Measurements from ENCODE around the gene TMEM18. TPM values are rescaled to one million over a fixed set of nuclear protein-coding genes. Genes with fewer than 3 reads are reported as not detected.

Gene TMEM18
- total and polyA plus RNA-seq, 9 of the 15 experiments (the other 6 are each of a cell fraction or from before 2014, with no cell fraction given) = 12.8 to 55.9 (median 21.8) TPM

DNA sequence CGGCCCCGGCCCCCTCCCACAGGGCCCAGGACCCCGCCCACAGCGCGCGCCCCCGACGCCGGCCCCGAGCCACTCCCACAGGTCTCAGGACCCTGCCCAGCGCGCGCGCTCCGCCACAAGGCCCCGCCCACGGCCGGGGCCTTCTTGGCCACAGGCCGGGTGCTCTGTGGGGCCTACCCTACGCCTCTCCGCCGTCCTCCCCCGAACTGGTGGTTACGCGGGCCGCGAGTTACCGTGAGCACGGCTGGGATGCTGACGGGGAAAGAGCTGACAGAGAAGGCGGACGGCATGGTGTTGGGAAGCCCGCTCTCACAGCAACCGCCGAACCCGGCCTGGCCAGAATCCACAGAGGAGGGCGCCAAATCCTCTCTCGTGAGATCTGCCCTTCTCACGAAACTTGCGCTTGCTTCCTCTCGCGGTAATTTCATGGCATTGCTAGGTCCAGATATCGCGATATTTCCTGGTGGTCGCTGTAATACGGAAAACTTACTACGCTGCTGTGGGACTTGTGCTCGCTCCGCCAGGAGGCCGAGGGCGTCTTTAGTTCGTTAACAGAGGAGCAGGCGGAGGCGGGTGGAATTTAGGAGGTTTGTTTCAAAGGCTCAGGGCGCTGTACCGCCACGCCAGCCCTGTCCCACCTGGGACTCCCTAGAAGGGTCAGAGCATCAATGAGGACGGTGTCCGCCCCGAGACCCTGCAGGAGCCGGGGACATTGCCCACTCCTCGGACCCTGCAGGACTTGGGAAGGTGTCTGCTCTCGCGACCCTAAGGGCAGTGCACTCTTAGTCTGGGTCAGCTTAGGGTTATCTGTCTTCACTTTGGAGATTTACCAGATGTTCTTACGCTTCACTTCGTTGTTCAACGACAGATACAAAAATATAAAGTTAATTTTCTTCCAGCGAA is at the start of gene TMEM18 (continued):
- peak; percentile 36; the same call in 1 of the 2 replicates for TF ChIP-seq RFX1 (IDR thresholded peaks at IDR 0.05)
- TF ChIP-seq L3MBTL2 (IDR thresholded peaks at IDR 0.05) = peak; percentile 82
- peak; percentile 71 for TF ChIP-seq ATF7 (IDR thresholded peaks at IDR 0.05)
- TF ChIP-seq C11orf30 (IDR thresholded peaks at IDR 0.05; ENCODE audit: low read depth) = peak; percentile 78
- no peak; the same call in 1 of the 2 replicates for TF ChIP-seq EGR1 (conservative IDR thresholded peaks at IDR 0.05)
- TF ChIP-seq ARID2 (IDR thresholded peaks at IDR 0.05) = no peak
- TF ChIP-seq CREM (IDR thresholded peaks at IDR 0.05; ENCODE audit: low read depth) = 0 out of 2 replicates have a peak, but pooled peaks have one; percentile 54
- TF ChIP-seq RB1 (IDR thresholded peaks at IDR 0.05; ENCODE audit: low read depth) = peak; percentile 97
- peak; percentile 45 for TF ChIP-seq HMGN3 (IDR thresholded peaks at IDR 0.05; ENCODE audit: borderline replicate concordance, extremely low read depth, insufficient read length, low read depth, low read length)
- TF ChIP-seq HDAC1 (IDR thresholded peaks at IDR 0.05) = peak in 1 of 2 experiments; percentile 64; a peak in 1 of 4 replicates
- TF ChIP-seq TAL1 (IDR thresholded peaks at IDR 0.05) = no peak
- TF ChIP-seq MAFF (IDR thresholded peaks at IDR 0.05; ENCODE audit: low read length) = peak; percentile 86
- TF ChIP-seq ZNF311 (CRISPR knock-in tag; IDR thresholded peaks at IDR 0.05) = no peak
- TF ChIP-seq COPS2 (conservative IDR thresholded peaks at IDR 0.05) = no peak
- TF ChIP-seq, protein P1, sequence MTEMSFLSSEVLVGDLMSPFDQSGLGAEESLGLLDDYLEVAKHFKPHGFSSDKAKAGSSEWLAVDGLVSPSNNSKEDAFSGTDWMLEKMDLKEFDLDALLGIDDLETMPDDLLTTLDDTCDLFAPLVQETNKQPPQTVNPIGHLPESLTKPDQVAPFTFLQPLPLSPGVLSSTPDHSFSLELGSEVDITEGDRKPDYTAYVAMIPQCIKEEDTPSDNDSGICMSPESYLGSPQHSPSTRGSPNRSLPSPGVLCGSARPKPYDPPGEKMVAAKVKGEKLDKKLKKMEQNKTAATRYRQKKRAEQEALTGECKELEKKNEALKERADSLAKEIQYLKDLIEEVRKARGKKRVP (CRISPR knock-in tag; IDR thresholded peaks at IDR 0.05) = no peak; the same call in 1 of the 2 replicates
- no peak for TF ChIP-seq ZNF24 (IDR thresholded peaks at IDR 0.05)
- peak; percentile 55 for TF ChIP-seq TEAD4 (IDR thresholded peaks at IDR 0.05; ENCODE audit: low read length)
- TF ChIP-seq TEAD4 (CRISPR knock-in tag; IDR thresholded peaks at IDR 0.05; ENCODE audit: borderline replicate concordance) = 0 out of 2 replicates have a peak, but pooled peaks have one; percentile 34
- TF ChIP-seq TBL1XR1 (IDR thresholded peaks at IDR 0.05; ENCODE audit: low read length in 2 of 2) = 0 out of 4 replicates have a peak, but pooled peaks of 1 of the 2 experiments have one; percentile 12
- TF ChIP-seq ATF1 (CRISPR knock-in tag; IDR thresholded peaks at IDR 0.05) = no peak
- peak; percentile 73 for TF ChIP-seq ATF1 (tag; IDR thresholded peaks at IDR 0.05)
- TF ChIP-seq, protein P2, sequence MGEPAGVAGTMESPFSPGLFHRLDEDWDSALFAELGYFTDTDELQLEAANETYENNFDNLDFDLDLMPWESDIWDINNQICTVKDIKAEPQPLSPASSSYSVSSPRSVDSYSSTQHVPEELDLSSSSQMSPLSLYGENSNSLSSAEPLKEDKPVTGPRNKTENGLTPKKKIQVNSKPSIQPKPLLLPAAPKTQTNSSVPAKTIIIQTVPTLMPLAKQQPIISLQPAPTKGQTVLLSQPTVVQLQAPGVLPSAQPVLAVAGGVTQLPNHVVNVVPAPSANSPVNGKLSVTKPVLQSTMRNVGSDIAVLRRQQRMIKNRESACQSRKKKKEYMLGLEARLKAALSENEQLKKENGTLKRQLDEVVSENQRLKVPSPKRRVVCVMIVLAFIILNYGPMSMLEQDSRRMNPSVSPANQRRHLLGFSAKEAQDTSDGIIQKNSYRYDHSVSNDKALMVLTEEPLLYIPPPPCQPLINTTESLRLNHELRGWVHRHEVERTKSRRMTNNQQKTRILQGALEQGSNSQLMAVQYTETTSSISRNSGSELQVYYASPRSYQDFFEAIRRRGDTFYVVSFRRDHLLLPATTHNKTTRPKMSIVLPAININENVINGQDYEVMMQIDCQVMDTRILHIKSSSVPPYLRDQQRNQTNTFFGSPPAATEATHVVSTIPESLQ (CRISPR knock-in tag; IDR thresholded peaks at IDR 0.05) = 0 out of 2 replicates have a peak, but pooled peaks have one; percentile 20
- no peak for TF ChIP-seq ZNF764 (CRISPR knock-in tag; IDR thresholded peaks at IDR 0.05; ENCODE audit: low read depth)
- TF ChIP-seq, protein P3, sequence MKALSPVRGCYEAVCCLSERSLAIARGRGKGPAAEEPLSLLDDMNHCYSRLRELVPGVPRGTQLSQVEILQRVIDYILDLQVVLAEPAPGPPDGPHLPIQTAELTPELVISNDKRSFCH (CRISPR knock-in tag; IDR thresholded peaks at IDR 0.05) = no peak
- TF ChIP-seq, protein P3 (tag; IDR thresholded peaks at IDR 0.05) = peak; percentile 74; the same call in 1 of the 2 replicates
- TF ChIP-seq RBM15 (IDR thresholded peaks at IDR 0.05; ENCODE audit: insufficient read depth, low read length) = no peak
- TF ChIP-seq PHF20 (IDR thresholded peaks at IDR 0.05; ENCODE audit: partially characterized antibody) = peak; percentile 94

Measured in K562 (cell line).